Left kidney (tissue), 2 donors: Measurements from ENCODE around the gene SRRM4. TPM values are rescaled to one million over a fixed set of nuclear protein-coding genes. Genes with fewer than 3 reads are reported as not detected.
"Not testable (repeated sequence)": the region's sequence is repeated elsewhere in the genome, so short reads cannot be mapped to it uniquely, and the experiment has no call there.

ENCODE experiments used
- DNase-seq: peaks from one replicate; pipeline ENCODE4 v3.0.0-alpha.2; 2013
- polyA plus RNA-seq: library from polyadenylated mRNA; unstranded; fragments of 120-200 nt; gene quantifications from one replicate; pipeline ENCODE4 v1.2.1, GENCODE V29; 2013; ENCODE audit not compliant: insufficient read length

SRRM4 gene
- polyA plus RNA-seq, 1 donor = 0.02 TPM

DNA sequence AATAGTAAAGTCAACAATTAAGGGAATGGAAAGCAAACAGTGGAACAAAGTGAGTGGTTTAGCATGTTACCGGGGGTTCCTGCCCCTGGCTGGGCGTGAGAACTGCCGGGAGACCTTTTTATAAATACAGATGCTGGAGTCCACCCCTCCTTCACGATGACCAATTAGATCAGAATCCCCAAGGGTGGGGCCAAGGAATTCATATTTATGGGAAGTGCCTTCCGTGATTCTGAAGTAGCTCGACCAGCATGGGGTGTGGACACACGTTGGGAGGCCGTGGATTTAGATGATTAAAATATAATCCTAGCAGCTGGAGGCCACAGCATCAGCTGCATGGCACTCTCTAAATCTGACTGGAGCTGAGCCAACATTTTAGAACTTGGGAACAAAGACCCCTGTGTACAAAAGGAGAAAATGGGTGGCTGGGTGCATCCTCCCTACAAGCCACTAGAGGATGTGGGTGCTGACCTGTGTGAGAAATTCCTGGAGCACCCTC, 87.9 kb downstream of the SRRM4 start:
- no peak for DNase-seq

GRCh38 chr12:119071176-119071575, 89.8 kb downstream of the SRRM4 start:
- no peak for DNase-seq

DNA sequence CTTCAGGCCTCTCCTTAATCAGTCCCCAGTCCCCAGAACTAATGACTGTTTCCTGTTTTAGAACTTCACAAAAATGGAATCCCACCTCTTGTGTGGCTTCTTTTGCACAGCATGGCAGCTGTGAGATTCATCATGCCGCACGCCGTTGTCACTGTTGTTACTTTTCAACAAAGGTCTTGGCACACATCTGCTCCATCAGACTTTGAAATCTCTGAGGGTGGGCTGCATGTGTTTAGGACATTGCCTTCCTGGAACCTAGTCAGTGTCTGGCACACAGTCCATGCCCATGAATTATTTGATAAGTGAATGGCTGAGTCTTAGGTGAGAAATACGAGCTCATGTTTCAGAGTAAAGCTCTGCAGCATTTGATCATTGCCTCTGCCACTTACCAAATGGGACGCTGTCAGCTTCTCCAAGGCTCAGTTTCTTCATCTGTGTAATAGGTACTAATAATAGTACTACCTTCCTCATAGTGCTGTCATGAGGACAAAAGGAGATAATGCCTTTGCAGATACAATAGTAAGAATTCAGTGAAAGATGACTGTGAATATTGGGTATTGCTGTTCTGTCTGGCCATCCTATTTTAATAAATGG, 90.4 kb downstream of the SRRM4 start:
- DNase-seq = no peak

- no peak for DNase-seq
Measured at GRCh38 chr12:119072440-119072839, 91.1 kb downstream of the SRRM4 start.

DNA sequence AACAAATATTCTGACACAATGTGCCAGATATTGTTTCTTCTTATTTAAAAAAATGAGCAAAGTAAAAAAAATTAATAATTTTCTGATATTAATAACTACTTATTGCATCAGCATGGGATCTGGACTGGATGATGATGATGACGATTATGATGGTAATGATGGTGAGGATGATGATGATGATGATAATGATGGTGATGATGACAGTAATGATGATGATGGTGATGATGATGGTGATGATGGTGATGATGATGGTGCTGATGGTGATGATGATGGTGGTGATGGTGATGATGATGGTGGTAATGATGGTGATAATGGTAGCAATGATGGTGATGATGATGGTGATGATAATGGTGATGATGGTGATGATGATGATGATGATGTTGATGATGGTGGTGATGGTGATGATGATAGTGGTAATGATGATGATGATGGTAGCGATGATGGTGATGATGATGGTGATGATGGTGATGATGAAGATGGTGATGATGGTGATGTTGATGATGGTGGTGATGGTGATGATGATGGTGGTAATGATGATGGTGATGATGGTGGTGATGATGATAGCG, 94.0 kb downstream of the SRRM4 start:
- no peak for DNase-seq

GRCh38 chr12:119075918-119076317, 94.6 kb downstream of the SRRM4 start:
- DNase-seq = no peak

DNA sequence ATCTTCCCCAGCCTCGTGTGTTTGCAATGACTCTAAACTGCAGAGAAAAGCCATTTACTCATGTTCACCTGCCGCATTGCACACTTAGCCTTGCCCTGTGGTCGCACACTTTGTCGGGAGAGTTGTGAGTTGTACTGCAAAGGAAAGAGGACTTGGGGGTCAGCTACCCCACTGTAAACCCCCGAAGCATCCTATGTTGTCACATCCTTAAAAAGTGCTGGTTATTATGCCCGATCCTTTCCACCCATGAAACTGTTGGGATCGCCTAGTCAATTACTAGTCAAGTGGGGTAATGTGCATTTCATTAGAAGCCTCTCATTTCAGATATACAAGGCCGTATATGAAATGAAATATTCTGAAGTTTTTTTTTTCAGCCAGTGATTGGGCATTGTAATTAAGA, 98.2 kb downstream of the SRRM4 start:
- DNase-seq = no peak

- DNase-seq = no peak
Measured at GRCh38 chr12:119082016-119082415, 100.7 kb downstream of the SRRM4 start.

DNA sequence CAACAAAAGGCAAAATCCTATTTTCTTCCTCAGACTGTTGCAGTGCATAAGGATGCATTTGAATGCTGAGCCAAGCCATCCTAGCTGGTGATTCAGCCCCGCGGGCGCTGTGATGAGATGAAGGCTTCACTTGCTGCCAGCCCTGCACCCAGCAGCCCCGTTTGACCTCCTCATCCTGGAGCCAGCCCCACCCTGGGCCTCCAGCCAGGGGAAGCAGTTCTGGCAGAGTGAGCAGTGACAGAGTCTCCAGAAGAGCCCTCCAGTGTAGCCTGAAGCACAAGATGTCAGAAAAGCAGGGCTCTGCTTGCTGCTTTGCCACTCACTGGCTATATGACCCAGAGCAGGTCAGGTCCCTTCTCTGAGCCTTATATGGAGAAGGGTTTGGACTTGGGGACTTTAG, 101.2 kb downstream of the SRRM4 start:
- no peak for DNase-seq

GRCh38 chr12:119088685-119089379, 107.5 kb downstream of the SRRM4 start:
- DNase-seq = no peak

DNA sequence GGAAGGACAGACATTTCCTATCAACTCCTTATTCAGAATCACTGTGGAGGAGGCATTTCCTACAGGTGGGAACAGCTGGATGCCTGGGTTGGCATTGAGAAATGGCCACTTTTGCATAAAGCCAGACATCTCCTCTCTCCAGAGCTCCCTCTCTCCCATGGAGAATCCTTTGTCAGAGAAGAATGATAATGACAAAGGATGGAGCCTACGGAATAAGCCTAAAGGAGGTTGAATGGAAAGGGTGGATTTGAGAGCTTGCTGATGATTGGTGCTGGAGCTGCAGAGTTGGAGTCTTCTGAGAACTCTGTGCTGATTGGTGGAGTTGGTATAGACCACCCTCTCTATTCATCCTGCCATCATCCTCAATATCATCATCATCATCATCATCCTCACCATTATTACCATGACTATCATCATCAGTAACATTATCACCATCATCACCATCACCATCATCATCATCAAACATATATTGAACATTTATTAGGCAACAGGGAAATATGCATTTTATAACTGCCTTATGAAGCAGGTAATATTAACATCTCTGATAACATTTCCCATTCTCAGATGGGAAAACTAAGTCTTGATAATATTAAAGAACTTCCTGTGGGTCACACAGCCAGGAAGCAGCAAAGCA, 108.2 kb downstream of the SRRM4 start:
- no peak for DNase-seq

DNA sequence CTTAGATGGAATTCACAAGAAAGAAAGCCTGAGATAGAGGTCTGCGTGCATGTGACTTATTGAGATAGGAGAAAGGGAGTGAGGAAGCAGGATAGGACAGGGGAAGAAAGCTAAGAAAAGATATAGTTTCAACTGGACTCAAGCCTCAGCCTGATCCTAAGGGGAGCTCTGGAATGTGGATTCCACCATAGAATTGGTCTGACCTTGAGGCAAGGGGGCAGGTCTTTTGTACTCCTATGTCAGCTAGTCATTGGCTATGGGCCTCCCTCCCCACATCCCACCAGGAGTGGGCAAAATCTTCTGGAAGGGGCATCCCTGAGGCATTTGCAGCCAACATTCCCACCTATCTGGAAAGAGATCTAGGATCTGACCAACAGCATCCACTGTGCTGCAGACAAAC, 108.9 kb downstream of the SRRM4 start:
- DNase-seq = no peak

DNA sequence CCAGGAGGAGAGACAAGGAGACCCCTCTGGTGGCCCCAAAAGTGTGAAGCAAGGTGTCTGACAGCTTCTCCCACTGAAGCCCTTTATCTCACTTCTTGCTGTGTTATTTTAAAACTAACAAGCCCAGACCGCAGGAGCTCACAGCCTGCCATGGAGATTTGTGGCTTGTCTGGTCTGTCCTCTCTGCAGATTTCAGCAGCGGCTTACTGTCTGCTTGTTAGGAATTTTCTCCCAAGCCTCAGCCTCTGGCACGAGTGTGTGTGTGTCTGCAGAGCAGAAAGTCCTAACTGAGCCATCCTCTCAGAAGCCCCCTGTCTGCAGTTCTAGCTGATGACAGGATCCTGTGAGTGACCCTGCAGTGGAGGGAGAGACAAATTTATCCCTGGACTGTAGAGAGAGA, 109.5 kb downstream of the SRRM4 start:
- no peak for DNase-seq

- DNase-seq = no peak
Measured at GRCh38 chr12:119096429-119097202, 115.3 kb downstream of the SRRM4 start.

- DNase-seq = no peak
Measured at GRCh38 chr12:119100933-119101332, 119.6 kb downstream of the SRRM4 start.

- DNase-seq = no peak
Measured at GRCh38 chr12:119102274-119102673, 120.9 kb downstream of the SRRM4 start.

DNA sequence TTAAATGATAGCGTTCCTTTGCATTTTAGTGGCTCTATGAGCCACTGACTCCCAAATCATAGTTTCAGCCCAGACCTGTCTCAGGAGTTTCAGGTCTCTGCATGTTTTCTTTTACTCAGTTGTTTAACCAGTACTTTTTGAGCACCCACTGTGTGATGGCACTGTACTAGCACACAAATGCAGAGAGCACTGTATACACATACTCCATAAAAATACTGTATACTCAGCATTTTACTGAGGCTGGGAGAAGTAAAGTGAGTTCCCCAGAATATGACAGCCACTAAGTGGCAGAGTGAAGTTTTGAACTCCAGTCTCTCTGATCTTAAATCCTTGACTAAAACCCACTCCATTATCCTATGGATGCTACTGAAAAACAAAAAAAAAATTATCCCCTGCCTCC, 121.4 kb downstream of the SRRM4 start:
- DNase-seq = no peak

- DNase-seq = not testable (repeated sequence)
Measured at GRCh38 chr12:119104969-119105368, 123.6 kb downstream of the SRRM4 start.

GRCh38 chr12:119113496-119113986, 132.2 kb downstream of the SRRM4 start:
- DNase-seq = no peak

DNA sequence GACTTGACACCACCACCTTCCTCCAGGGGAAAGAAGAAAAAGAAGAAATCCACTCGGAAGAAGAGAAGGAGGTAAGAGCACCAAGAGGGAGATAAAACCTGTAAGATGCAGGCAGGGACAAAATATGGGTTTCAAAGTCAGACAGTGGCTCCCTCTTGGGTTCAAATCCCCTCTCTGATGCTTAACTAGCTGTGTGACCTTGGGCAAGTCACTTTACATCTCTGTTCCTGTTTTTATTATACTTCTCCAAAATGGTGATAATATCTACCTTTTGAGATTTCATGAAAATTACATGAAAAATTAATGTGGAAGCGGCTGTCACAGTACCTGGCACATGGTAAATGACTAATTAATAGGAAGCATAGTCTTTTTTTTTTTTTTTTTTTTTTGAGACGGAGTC, 133.0 kb downstream of the SRRM4 start:
- DNase-seq = no peak

DNA sequence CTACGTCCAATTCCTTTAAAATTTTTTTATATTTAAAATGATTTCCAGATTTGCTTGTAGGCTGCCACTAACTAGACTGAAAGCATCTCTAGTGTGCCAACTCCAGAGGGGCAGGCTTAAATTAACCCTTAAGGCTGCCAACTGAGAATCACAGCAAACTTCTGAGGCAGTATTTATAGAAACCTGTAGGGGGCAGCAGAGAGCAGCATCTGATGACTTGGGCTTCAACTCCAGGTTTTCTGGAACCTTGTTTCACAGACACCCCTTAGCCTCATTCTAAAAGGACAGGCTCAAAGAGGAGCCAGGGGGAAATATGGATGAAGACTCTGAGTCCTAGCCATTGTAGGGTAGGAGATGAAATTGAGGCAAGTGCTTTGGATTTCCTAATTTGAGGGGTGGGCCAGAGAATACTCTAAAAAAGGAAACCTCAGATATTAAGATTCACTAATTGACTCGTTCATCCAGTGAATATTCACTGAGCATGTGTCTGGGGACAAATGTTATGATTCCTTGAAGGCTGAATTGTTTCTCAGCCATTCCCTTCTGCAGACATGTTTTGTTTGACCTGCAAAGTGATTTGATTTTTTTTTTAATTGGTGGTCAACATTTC, 134.1 kb downstream of the SRRM4 start:
- peak; percentile 36 for DNase-seq

DNA sequence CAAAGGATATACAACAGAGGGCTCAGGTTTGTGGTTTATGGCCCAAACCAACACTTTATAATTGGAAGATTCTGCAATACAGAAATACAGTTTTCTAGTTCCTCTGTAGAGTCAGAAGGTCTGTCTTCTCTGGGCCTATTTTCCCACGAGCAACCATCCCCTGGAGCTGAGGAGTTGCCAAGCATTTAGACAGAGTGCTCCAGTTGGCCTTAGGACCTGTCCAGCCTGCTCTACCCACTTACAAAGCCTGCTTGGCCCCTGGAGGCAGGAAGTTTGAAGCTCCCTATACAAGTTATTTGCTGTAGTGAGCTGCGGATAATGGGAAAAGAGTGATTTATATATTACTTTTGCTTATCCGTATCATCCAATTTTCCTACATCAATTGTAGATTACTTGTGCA, 136.6 kb downstream of the SRRM4 start:
- DNase-seq = no peak
